Endothelial cell of umbilical vein (primary cell): ENCODE data around the gene KLHL35. TPM values are rescaled to one million over a fixed set of nuclear protein-coding genes. Genes with fewer than 3 reads are reported as not detected.

Experiments
- BruUV-seq: library from RNA; stranded (reverse); fragments of 400-500 nt; replicated peaks from 2 replicates; lab custom pipeline; 2021; lab: Mats Ljungman, UMichigan
- CTCF ChIA-PET: fragments of 300-600, 350-600 bp; sonication (Branson Sonifier 250); formaldehyde crosslinking; loops from one replicate; lab custom pipeline; 2021; ENCODE audit warnings: antibody characterized with exemption, inconsistent platforms; lab: Charles Lee
- POLR2A ChIA-PET: fragments of 300-600, 350-600 bp; sonication (Branson Sonifier 250); formaldehyde crosslinking; loops from one replicate; lab custom pipeline; 2021; ENCODE audit warnings: antibody characterized with exemption, inconsistent platforms; lab: Charles Lee
- DNase-seq: peaks from one replicate; pipeline ENCODE4 v3.0.0-alpha.2; 2011; ENCODE audit warnings: low read depth, low spot score
- FAIRE-seq: peaks from 2 replicates; lab custom pipeline; 2011; peaks lifted over from hg19 to GRCh38; lab: Jason Lieb, UNC
- H2AFZ ChIP-seq: 2 replicates; pipeline ENCODE4 v1.6.0; 2012; ENCODE audit warnings: low read depth, low read length, control low read depth, inconsistent platforms
- H3K27ac ChIP-seq: 2 replicates; pipeline ENCODE4 v1.5.1; 2011; ENCODE audit warnings: low read depth, mild to moderate bottlenecking, control low read depth, low read length, moderate library complexity; ENCODE audit not compliant: insufficient read depth
- H3K27me3 ChIP-seq, 2 experiments: 2 replicates each; pipeline versions ENCODE4 v1.6.0 to v1.6.1; 2011; ENCODE audit warnings: low read length in 2 of 2, mixed read lengths in 1 of 2; ENCODE audit not compliant: control insufficient read depth in 2 of 2, insufficient read depth in 2 of 2
- H3K36me3 ChIP-seq, 2 experiments: 2 replicates in 1 of 2; 3 replicates in 1 of 2; pipeline ENCODE4 v1.5.1; 2011; ENCODE audit warnings: low read length in 2 of 2, mild to moderate bottlenecking in 1 of 2, moderate library complexity in 1 of 2; ENCODE audit not compliant: control insufficient read depth in 2 of 2, insufficient read depth in 2 of 2; ENCODE audit errors: extremely low read depth in 1 of 2
- H3K4me1 ChIP-seq: 3 replicates; pipeline ENCODE4 v1.5.1; 2011; ENCODE audit warnings: mild to moderate bottlenecking, low read length; ENCODE audit not compliant: control insufficient read depth, insufficient read depth; ENCODE audit errors: extremely low read depth
- H3K4me2 ChIP-seq: 2 replicates; pipeline ENCODE4 v1.6.1; 2011; ENCODE audit warnings: low read length, control low read depth, mixed read lengths; ENCODE audit not compliant: insufficient read depth
- H3K4me3 ChIP-seq, 3 experiments: fragments of 200-600 bp in 1 of 3; sonication (generic), shearing (Covaris generic) in 1 of 3; replicated peaks in 1 of 3; 2 replicates each; pipeline ENCODE4 v1.5.1; 2011 to 2016; ENCODE audit warnings: control low read depth in 3 of 3, low read length in 3 of 3, mild to moderate bottlenecking in 2 of 3, inconsistent platforms in 1 of 3, low read depth in 1 of 3, moderate library complexity in 1 of 3; ENCODE audit not compliant: insufficient read depth in 1 of 3
- H3K79me2 ChIP-seq: 2 replicates; pipeline ENCODE4 v1.6.0; 2012; ENCODE audit warnings: low read length, inconsistent platforms; ENCODE audit not compliant: control insufficient read depth, insufficient read depth
- H3K9ac ChIP-seq: replicated peaks from 2 replicates; pipeline ENCODE3; 2011; ENCODE audit warnings: low read length, control low read depth; ENCODE audit not compliant: insufficient read depth; ENCODE audit errors: extremely low read depth
- H3K9me1 ChIP-seq: replicated peaks from 3 replicates; pipeline ENCODE4 v1.6.0; 2011; ENCODE audit warnings: mild to moderate bottlenecking, low read length; ENCODE audit not compliant: control insufficient read depth, insufficient read depth; ENCODE audit errors: extremely low read depth
- H3K9me3 ChIP-seq: replicated peaks from 2 replicates; pipeline ENCODE4 v1.5.1; 2012; ENCODE audit warnings: low read length, inconsistent platforms; ENCODE audit not compliant: control insufficient read depth, insufficient read depth
- H4K20me1 ChIP-seq: replicated peaks from 2 replicates; pipeline ENCODE3; 2011; ENCODE audit warnings: mild to moderate bottlenecking, low read length; ENCODE audit not compliant: control insufficient read depth, insufficient read depth; ENCODE audit errors: extremely low read depth
- EZH2 ChIP-seq: IDR thresholded peaks from 2 replicates; pipeline ENCODE4 v1.6.1; 2012; ENCODE audit warnings: borderline replicate concordance, low read depth, mild to moderate bottlenecking, moderate library complexity, low read length, inconsistent platforms; ENCODE audit not compliant: severe bottlenecking
- FOS ChIP-seq: IDR thresholded peaks from 2 replicates; pipeline ENCODE4 v1.6.1; 2011; ENCODE audit warnings: mild to moderate bottlenecking, low read length, moderate library complexity, borderline replicate concordance; ENCODE audit not compliant: insufficient read depth
- GATA2 ChIP-seq: IDR thresholded peaks from 2 replicates; pipeline ENCODE4 v1.7.0; 2011; ENCODE audit warnings: low read depth, mild to moderate bottlenecking, moderate library complexity, mixed read lengths, low read length; ENCODE audit not compliant: insufficient read length, insufficient read depth
- JUN ChIP-seq: IDR thresholded peaks from 2 replicates; pipeline ENCODE4 v1.6.1; 2011; ENCODE audit warnings: borderline replicate concordance, low read depth; ENCODE audit not compliant: insufficient read length, insufficient read depth
- MAX ChIP-seq: IDR thresholded peaks from 2 replicates; pipeline ENCODE4 v1.6.1; 2011; ENCODE audit not compliant: insufficient read depth, insufficient read length
- MYC ChIP-seq: IDR thresholded peaks from one replicate; pipeline ENCODE4 v1.6.1; 2011; ENCODE audit warnings: mild to moderate bottlenecking, low read depth, low read length
- POLR2A ChIP-seq: IDR thresholded peaks from 2 replicates; pipeline ENCODE4 v1.6.1; 2012; ENCODE audit warnings: low read depth, mild to moderate bottlenecking, control low read depth, low read length
- POLR2AphosphoS5 ChIP-seq: IDR thresholded peaks from 2 replicates; pipeline ENCODE4 v1.6.1; 2012; ENCODE audit warnings: low read depth, mild to moderate bottlenecking, control low read depth, low read length, moderate library complexity; ENCODE audit not compliant: insufficient read depth
- dilution Hi-C: fragments of 300-500 bp; cut with MboI; formaldehyde crosslinking; loops from one replicate; pipeline ENCODE4 v1.15.0; 2019; ENCODE audit warnings: low sequenced_read_pairs; ENCODE audit not compliant: extremely low pct_ligation_motif_present
- intact Hi-C: fragments of 100-400 bp; cut with micrococcal nuclease; formaldehyde crosslinking; loops from one replicate; pipeline ENCODE4 v1.10.0; 2022
- polyA plus RNA-seq, 4 experiments: library from polyadenylated mRNA; depleted of rRNA in 3 of 4; stranded (reverse) in 3 of 4; unstranded in 1 of 4; fragments of >200 nt; gene quantifications; 2 replicates each; pipeline versions ENCODE4 v1.2.1 to v1.2.3, GENCODE V29; 2011 to 2012; ENCODE audit warnings: missing spikeins in 1 of 4
- total RNA-seq: library from RNA; stranded (reverse); gene quantifications from 2 replicates; pipeline ENCODE4 v1.2.3, GENCODE V29; 2021
- TF ChIP-seq, protein P1 (sequence below), 2 donors: IDR thresholded peaks; 1 replicate in 1 of 2; 2 replicates in 1 of 2; pipeline ENCODE4 v1.5.1; 2011; ENCODE audit warnings: low read length in 2 of 2, mild to moderate bottlenecking in 2 of 2, moderate library complexity in 2 of 2, control low read depth in 1 of 2, inconsistent platforms in 1 of 2, low read depth in 1 of 2; ENCODE audit not compliant: insufficient read depth in 1 of 2; ENCODE audit errors: extremely low read depth in 1 of 2

Gene KLHL35
- total and polyA plus RNA-seq, 2 donors (not counting 3 experiments of a cell fraction or from before 2014, with no cell fraction given): 0.97 to 2.3 TPM

DNA sequence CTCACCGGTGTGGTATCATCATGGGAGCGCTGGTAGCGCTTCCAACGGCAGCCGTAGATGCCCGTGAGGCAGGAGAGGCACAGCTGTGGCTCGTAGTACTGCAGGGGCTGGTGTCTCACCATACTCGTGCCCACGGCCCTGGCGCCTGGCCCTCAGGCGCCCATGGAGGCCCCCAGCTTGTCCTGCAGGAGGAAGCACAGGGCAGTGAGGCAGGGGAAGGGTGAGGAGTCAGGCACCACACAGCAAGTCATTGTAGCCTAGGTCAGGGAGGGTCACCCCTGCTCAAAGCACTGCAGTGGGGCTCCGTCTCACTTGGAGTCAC lies 44.6 kb upstream of the KLHL35 start:
- dilution Hi-C loops: no loop called here
- Histone ChIP-seq H3K4me2 (no peak overlapping the region), H3K79me2 (no peaks in the 10 kb centered on the region), H3K9ac (no peak overlapping the region), H3K9me3 (no peaks in the 10 kb centered on the region), H3K27me3 (no peaks in the 10 kb centered on the region), H3K27ac (no peak overlapping the region), H3K4me3 (no peak overlapping the region), H3K4me1 (peaks cover 26% of the 10 kb centered on the region), H4K20me1 (no peaks in the 10 kb centered on the region), H3K9me1 (no peaks in the 10 kb centered on the region), H3K36me3 (peaks cover 0 to 5% of the 10 kb centered on the region in 2 experiments), H2AFZ (no peak overlapping the region)
- TF ChIP-seq MYC (no peak), POLR2AphosphoS5 (no peak), FOS (no peak), JUN (no peak), GATA2 (no peak), POLR2A (no peak), EZH2 (no peak), MAX (no peak)
- TF ChIP-seq, protein P1, sequence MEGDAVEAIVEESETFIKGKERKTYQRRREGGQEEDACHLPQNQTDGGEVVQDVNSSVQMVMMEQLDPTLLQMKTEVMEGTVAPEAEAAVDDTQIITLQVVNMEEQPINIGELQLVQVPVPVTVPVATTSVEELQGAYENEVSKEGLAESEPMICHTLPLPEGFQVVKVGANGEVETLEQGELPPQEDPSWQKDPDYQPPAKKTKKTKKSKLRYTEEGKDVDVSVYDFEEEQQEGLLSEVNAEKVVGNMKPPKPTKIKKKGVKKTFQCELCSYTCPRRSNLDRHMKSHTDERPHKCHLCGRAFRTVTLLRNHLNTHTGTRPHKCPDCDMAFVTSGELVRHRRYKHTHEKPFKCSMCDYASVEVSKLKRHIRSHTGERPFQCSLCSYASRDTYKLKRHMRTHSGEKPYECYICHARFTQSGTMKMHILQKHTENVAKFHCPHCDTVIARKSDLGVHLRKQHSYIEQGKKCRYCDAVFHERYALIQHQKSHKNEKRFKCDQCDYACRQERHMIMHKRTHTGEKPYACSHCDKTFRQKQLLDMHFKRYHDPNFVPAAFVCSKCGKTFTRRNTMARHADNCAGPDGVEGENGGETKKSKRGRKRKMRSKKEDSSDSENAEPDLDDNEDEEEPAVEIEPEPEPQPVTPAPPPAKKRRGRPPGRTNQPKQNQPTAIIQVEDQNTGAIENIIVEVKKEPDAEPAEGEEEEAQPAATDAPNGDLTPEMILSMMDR (IDR thresholded peaks at IDR 0.05; ENCODE audit: extremely low read depth in 1 of 2, insufficient read depth in 1 of 2, low read depth in 1 of 2, low read length in 2 of 2): no peak
- FAIRE-seq (no peak), DNase-seq (no peak)
- POLR2A ChIA-PET: no interaction called here
- no TSS peak for BruUV-seq
- intact Hi-C loops: no loop called here
- CTCF ChIA-PET: interaction anchor here (1.9 to 3.4 kb wide), 2 partner anchors 10 to 39 kb away, joined by 4 to 12 read pairs; no protein-coding TSS in a partner anchor
